OCI-M2 (cell line): ENCODE data around the gene HSPB8.

Source experiments
- DNase-seq: peaks from one replicate; lab custom pipeline; 2025; ENCODE audit not compliant: unreplicated experiment; lab: John Stamatoyannopoulos, UW

HSPB8 gene

DNA sequence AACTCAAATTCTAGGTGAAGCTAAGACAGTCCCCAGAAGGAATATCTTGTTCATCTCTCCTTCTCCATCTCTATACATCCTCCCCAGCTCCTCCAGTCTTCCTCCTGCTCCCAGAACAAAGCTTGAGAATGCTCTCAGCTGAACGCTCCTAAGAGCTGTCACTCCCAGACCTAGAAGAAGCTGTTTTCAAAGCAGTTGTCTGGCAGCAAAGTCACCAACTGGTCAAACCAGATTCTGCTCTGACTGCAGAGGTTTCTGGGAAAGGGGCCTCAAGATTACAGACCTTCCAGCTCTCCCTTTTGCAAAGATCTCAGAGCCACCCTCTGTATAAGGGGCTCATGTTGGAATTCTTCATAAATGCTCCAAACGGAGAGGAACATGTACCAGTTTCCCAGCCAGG lies 9.6 kb upstream of the HSPB8 start:
- no peak for DNase-seq

DNA sequence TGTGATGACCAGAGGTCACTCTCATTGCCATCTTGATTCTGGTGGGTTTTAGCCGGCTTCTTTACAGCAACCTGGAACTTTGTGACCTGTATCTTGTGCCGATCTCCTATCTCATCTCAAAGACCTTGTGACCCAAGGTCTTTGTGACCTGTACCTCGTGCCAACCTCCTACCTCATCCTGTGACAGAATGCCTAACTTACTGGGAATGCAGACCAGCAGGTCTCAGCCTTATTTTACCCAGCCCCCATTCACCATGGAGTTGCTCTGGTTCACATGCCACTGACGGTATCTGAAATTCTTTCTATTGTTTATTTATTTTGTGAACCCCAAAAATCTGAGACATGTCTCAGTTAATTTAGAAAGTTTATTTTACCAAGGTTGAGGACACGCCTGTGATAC lies 7.4 kb upstream of the HSPB8 start:
- DNase-seq = no peak

DNA sequence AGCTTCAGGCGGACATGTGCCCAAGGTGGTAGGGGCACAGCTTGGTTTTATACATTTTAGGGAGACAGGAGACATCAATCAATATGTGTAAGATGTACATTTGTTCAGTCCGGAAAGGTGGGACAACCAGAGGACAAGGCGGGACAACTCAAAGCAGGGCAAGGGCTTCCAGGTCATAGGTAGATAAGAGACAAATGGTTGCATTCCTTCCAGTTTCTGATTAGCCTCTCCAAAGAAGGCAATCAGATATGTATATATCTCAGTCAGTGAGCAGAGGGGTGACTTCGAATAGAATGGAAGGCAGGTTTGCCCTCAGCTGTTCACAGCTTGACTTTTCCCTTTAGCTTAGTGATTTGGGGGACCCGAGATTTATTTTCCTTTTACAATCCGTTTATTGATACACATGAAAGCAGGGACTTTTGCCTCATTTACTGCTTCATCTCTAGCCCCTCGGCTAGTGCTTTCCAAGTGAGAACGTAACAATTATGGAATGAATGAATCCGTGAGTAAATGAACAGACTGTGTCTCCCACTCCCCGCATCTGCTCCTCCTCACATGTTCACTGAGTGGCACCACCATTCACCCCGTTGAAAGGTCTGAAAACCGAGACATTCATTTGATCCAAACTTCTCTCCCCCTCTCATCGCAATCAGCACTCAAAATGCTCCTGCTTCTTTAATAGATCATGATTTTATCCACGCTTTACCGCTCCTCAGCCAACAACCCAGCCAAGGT lies 6.9 kb upstream of the HSPB8 start:
- no peak for DNase-seq

DNA sequence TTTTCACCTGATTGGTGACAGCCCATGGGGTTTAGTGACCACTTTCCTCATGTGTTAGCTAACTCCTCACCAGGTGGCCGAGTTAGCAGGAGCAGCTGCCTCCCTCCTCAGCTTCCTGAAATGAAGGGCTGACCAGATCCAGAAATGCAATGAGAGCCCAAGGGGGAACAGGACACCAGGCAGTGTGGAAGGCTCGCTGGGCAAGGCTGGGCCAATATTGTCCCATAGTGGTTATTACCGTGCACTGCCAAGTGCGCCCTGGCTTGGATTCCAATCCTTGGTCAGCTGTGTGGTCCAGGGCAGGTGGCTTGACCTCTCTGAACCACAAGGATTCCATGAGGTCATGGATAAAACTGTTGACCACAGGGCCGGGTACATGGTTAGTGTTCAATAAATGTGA lies 3.6 kb upstream of the HSPB8 start:
- no peak for DNase-seq

DNA sequence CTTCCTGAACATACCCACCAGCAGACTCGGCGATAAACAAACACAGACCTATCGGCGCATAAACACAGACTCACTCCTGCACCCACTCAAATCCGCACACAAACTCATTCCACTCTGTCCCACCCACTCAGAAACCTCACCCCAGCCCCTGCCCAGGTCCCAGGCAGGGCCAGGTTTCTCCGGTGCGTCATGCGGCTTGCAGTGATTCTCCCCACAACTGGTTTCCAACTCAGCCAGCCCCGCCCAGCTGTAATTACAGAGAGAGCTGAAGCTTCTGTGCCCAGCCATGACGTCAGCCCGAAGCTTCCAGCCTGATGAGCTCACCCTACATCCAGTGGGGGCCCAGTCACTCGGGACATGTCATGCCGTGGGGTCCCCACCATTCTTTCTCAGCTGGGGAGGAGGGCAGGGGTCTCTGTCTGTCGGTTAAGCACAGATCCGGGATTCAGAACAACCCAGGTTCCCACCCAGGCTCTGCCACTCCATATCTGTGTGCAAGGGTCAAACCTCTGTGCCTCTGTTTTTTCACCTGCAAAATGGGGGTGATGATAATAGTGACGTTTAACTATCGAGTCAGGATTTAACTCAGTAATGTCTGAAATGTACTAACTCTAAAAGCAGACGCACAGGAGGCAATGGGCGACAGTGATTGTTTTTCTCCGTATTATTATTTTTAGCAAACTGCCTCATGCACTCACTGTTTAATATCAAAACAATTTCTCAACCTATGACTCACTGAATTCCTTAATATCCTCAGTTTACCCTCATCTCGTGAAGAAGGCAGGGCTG lies 2.3 kb upstream of the HSPB8 start:
- DNase-seq = no peak

DNA sequence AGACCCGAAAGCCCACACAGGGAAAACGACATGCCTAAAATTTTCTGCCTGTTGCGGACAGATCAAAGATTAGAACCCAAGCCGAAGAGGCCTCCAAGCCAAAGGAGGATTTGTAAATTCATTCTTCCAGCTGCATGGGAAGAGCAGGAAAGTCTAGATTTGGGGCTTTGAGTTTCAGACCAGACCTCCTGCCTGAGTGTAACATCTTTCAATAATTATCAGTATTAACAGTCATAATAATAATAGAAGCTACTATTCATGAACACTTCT lies 1.7 kb upstream of the HSPB8 start:
- DNase-seq = no peak

DNA sequence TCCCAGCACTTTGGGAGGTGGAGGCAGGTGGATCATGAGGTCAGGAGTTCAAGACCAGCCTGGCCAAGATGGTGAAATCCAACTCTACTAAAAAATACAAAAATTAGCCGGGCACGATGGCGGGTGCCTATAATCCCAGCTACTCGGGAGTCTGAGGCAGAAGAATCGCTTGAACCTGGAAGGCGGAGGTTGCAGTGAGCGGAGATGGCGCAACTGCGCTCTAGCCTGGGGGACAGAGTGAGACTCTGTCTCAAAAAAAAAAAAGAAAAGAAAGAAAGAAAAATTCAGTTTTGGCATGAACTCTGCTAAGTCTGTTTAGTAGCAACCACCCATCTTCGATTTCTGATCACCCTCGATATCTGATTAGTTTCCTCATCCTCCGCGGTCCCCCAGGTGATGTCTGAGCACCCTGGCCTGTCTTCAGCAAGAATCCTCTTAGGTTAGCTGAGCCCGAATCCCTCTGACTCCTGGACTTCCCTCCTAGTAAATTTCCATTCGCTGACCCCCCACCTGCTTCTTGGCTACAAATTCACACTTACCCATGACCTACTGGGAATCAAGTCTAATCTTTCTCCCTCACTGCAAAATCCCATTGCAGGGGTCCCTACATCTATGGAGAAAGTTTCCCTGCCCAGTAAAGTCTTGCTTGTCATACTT lies 879 bp upstream of the HSPB8 start:
- no peak for DNase-seq

DNA sequence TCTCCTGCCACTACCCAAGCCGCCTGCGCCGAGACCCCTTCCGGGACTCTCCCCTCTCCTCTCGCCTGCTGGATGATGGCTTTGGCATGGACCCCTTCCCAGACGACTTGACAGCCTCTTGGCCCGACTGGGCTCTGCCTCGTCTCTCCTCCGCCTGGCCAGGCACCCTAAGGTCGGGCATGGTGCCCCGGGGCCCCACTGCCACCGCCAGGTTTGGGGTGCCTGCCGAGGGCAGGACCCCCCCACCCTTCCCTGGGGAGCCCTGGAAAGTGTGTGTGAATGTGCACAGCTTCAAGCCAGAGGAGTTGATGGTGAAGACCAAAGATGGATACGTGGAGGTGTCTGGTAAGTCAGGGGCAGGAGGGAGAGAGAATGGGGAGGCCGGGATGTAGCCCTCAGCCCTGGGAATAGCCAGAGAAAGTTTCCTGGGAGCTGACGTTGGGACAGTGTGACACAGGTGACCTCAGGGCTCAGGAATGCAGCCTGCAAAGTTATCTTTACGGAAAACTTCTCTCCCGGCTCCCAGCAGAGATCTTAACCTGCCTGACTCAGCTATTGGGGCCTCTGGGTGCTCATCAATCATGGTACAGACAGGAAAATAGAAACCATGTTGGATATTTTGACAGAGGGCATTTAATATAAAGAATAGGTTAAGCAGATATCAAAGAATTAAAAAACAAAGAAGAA lies 747 bp downstream of the HSPB8 start:
- DNase-seq = no peak

DNA sequence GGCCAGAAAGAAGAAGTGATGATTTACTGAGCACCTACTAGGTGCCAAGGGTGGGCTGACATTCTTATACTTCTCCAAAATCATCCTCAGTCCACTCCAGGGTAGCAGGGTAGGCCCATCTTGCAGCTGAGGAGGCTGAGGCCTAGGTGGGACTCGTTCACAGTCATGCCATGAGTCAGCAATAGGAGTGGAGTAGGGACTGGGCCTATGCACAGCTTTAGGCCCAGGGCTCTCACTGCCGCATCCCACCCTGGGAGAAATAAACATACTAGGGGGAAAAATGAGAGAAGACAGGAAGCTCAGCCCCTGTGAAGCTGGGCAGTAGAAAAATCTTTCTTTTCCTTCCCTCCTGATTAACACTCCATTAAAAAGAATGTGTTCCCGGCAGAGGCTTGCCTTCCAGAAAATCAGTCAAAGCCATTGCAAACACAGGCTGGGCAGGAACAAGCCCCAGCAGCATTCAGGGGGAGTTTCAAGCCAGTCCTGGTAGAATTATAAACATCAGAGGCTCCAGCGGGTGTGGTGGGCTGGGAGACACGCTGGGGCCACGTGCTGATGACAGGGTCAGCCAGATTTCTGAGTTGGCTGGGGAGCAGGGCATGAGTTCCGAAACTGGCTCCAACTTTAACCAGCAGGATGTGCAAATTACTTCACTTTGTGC lies 1.8 kb downstream of the HSPB8 start:
- no peak for DNase-seq

DNA sequence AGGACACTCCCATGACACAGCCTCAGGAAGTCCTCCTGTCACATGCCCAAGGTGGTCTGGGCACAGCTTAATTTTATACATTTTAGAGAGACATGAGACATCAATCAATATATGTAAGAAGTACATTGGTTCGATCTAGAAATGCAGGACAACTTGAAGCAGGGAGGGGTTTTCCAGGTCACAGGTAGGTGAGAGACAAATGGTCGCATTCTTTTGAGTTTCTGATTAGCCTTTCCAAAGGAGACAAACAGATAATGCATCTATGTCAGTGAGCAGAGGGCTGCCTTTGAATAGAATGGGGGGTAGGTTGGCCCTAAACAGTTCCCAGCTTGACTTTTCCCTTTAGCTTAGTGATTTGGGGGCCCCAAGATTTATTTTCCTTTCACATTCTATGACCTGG lies 2.5 kb downstream of the HSPB8 start:
- DNase-seq = no peak

DNA sequence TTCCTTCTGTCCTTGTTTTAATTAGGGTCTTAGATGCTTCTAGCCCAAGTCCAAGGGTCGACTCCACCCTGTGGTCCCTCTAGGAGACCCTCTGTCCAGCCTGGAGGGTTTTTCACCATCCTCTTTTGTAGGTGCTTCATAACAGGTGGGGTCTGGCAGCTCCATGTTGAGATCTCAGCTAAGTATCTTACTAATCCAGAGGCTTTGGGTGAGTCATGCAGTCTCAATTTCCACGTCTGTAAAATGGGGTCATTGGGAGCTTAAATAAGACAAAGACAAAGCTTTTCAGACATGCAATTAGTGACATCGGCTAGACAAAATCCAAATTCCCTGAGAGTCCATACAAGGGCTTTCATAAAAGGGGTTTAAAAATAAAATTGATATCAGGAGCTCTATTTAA lies 3.2 kb downstream of the HSPB8 start:
- DNase-seq = no peak

DNA sequence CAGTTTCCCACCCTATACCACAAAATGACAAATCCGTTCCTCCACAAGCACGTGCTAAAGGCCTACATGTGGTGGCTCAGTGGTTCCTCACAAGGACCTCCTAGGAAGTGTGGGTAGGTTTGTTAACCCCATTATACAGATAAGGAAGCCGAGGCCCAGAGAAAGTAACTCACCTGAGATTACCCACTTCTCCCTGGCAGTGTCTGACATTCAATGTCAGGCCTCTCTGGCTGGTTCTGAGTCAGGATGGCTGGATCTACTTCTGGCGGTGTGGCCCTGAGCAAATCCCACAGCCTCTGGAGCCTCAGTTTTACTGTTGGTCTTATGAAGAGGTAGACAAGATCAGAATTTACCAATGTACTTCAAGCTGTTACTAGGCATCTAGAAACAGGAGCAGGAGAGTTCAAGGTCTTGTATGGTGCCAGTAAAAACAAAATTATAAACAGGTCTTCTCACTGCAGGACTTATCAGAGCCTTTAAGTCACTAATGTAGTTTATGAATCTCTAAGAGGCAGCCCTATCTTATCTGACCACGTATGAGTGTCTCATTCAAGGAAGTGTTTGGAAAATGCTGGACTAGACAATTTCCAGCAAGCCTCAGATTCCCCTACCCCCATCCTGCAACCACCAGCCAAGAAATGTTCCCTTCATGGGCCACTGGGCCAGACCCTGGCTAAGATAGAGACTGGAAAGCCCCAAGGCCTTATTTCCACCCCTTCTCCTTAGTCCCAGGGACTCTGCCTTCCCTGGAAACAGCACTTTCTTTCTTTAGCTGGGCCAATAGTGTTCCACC lies 4.2 kb downstream of the HSPB8 start:
- no peak for DNase-seq

DNA sequence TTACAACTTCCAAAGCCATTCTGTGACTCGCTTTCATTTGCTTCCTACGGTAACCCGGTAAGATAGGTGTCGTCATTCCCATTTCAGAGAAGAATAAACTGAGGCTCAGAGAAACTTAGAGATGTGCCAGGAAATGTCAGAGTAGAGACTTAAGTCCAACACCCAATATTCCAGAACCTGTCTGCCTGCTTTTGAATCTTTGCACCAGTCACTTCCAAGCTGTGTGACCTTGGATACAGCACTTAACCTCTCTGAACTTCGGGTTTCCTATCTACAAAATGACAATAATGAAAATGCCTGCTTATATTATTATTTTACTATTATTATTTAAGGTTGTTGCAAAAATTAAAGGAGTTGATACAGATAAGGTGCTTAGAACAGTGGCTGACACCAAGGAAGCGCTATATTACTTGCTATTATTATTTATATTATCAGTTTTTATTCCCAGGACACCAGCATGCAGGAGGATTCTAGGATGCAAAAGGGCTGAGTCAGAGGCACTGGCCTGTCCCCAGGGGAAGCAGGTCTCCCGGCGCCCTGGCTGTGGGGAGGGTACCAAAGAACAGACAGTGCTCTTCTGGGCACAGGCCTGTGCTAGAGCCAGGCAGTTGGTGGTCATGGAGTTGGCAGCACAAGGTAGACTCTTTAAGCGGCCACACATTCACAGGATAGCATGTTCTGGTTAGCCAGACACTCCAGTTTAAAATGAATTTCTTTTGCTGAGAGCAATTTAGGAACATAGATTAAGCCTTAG lies 5.4 kb downstream of the HSPB8 start:
- no peak for DNase-seq

DNA sequence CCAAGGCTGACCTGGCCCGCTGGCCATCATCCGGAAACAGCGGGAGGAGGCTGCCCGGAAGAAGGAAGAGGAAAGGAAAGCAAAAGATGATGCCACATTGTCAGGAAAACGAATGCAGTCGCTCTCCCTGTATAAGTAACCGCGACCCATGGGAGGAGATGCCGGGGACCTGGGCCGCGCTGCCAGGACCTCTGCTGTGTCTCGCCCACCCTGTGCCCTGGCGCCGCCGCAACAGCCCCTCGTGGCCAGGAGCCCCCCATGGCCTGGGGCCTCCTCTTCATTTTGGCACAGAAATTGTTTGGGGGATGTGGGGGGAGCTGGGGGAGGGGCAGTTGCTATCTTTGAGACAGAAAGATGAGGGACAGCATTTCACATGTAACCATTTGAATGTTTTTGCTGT lies 16.5 kb downstream of the HSPB8 start:
- no peak for DNase-seq

DNA sequence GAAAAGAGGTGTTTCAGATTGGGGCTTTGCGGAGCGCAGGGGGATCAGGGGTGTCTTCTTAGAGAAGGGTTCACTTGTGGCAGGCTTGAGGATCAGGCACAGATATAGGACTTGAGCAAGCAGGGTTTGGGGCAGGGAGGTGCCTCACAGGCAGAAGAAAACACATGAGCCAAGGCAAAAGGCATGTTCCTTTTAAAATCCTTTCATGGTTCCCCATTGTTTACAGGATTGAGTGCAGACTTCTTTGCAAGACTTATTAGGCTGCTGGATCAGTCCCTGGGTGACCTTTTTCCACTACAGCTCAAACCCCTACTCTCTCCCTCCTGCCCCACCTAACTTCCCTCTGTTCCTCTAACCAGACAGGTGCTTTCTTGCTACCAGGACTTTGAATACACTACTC lies 19.7 kb downstream of the HSPB8 start:
- DNase-seq = no peak

DNA sequence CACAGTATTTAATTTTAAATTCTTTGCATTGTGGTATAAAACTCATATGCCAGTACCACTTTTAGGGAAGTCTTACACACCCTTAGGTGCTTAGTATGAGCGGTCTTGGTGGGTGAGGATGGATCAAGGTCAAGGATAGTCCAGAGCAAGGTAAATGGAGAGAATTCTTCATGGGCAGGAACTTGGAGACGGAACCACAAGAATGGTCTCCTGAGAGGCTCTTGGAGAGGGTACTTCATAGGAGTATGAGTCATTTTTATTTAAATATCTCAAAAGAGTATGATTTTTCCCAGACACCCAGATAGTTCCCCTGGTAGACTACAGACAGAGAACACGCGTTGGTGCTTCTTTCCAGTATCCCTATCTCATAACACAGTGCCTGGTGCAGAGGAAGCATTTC lies 21.9 kb downstream of the HSPB8 start:
- no peak for DNase-seq

DNA sequence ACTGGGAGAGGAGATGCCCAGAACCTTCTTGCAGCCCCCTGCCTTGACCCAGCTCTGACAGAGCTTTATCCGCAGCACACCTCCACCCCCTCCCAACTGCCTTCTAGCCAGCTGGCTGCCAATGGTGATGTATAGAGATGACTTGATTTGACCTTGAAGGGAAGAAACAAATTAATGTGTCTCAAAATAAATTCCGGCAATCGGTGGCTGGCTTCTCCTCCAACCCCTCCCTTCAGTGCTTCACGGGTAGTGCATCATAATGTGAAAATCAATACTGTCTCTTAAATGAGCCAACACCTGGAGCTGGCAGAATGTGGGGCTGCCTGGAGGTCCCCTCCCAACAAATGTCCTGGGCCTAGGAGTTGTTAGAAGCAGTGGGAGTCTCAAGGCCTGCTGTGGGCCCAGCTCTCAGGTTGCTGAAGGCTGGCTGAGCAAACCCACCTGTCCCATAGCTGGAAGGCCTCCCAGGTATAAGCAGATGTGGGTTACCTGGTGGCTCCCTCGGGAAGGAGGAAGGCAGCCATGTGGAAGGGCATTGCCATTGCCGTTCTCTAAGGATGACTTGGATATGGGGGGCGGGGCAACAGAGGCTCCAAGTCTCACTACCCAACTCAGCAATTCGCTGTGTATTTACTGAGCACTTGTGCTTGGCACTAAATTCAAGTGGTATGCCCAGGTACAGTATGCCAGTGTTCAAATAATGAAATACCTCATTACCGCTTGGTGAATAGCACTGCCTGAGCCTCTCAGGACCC lies 23.2 kb downstream of the HSPB8 start:
- DNase-seq = no peak

DNA sequence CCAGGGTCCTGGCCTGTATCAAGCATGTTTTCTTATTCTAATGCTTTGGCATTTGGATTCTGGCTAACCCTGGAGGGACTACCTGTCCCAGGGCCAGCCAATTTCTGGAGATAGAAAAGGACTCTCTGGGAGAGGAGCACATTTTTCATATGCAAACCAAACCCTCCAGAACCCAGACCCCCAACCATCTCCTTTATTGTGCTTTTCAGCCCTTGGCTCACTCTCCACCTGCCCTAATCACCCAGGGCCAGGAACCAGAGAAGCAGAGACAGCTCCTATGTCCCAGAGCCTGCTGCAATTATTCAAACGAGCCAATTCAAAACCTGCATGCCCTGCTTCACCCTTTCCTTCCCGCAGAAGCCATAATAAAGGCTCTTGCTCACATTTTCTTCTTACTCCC lies 23.8 kb downstream of the HSPB8 start:
- DNase-seq = no peak

DNA sequence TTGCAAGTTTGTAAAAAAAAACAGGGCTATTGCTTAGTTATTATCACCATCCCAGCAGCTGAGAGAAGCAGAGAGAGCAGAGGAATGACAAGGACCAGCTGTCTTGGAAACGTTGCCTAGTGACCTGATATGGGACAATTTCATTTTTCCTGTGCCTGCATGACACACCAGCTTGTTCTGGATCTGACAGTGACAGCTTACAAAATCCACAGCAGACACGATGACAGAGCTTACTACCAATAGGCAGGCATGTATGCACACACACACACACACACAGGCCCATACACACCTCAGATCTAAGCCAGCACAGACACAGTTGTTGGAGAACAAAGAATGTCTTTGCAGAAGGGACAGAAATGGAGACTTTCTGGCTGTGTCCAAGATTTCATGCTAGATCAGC lies 25.4 kb downstream of the HSPB8 start:
- DNase-seq = no peak
